ENCODE measurements around the gene STK26.
"Not testable (repeated sequence)": the region's sequence is repeated elsewhere in the genome, so short reads cannot be mapped to it uniquely, and the experiment has no call there.

STK26 gene

DNA sequence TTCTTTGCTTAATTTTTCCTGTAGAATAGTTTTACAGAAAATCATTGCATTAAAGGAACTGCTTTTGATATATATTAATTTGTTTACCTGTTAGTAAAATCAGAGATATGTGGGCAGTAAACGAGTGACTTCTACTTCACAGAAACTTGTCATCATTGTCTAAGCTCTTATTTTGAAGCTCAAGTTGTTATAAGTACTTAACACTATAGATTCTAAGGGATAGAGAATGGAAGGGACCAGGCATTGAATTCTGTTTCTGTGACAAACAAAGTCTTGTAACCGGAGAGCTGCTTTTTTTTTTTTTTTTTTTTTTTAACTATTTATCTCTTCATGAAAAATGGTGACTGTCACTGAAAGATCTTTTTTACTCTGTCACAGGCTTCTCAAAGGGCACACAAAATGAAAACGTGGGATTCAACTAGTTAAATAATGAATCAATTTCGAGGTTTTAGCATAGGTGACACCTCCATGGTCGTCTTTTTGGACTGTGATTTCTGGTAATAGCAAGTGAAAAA, 14.4 kb downstream of the STK26 start:
- no peak for DNase-seq (ENCODE audit: low read depth in 2 of 2)

DNA sequence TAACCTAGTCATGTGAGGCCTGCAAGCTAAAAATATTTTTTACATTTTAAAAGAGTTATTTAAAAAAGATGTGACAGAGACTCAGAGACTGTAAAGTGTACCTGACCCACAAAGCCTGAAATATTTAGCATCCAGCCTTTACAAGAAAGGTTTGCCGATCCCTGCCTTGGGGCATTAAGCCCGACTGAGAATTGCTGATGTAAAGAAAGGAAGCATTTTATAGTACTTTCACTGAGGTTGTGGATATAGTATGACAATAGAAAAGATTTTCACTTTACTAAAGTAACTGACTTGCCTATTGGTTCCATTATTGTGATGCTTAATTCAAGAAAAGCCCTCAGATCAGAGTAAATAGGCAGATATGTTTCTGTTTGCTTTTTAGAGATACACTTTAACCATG, 17.0 kb downstream of the STK26 start:
- DNase-seq (ENCODE audit: low read depth in 2 of 2), result no peak

DNA sequence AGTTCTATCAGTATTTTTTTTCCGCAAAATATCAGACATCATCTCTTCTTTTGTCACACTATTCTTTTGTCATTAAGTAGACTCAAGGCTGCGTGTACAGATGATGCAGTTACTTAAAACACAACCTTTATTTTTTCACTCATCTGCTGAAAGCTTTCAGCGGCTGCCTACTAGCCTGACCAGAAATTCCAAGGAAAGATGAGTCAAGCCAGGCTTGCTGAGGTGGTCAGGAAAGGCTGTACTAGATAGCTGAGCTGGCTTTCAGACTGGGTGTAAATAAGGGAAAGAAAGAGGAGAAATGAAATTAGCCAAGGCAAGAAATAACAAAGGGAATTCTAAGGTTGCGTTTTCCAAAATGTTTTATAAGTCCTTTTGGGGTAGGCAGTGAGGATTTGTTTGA, 17.9 kb downstream of the STK26 start:
- no peak for DNase-seq (ENCODE audit: low read depth in 2 of 2)

DNA sequence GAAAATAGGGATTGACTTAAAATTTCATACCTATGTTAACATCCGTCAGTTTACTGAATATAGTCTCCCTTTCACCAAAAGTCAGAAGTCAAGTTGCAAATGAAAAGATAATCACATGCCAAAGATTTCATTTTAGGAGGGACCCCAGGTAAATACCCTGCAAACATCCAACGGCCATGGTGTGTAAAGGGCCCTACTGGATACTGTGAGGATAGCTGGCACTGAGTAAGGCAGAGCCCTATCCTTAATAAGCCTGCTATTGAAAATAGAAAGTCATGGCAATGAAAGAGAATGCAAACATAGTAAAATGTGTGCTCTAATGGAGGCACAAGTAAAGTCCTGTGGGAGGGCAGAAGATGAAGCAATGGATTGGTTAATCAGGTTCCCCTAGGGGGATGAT, 20.9 kb downstream of the STK26 start:
- DNase-seq (ENCODE audit: low read depth in 2 of 2), result no peak

DNA sequence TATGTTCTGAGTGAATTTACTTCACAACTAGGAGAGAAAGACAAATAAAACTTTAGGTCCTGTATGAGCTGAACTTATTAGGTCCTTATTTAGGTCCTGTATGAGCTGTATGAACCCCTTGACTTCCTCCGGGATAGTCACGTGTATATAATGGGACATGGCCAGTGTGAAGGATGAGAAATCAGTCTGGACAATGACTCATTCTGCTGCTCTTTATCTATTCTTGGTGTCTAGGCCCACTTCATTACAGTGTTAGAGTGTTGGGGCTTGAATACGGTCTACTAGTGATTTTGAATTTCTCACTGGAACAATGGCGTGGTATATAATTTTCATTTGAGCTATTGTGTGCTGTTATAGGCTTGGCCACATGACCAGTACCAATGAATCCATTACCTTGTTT, 21.9 kb downstream of the STK26 start:
- DNase-seq (ENCODE audit: low read depth in 2 of 2), result no peak

DNA sequence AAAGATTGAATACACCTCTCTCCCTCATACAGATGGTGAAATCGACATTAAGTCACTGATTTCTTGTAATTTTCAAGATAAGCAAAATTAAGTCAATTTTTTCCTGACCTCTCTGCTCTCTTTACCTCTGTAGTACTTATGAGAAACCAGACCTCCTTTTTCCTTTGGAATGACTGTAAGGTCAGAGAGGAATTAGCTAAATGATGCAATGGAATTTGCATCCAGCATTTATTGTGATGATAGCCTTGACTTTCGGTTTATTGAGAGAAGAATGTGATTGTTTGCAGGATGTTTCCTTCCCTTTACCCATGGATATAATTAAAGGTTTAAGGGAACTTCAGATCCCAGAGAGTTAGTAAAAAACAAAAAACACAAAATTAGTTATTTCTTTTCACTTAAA, 22.4 kb downstream of the STK26 start:
- DNase-seq (ENCODE audit: low read depth in 2 of 2), result no peak

DNA sequence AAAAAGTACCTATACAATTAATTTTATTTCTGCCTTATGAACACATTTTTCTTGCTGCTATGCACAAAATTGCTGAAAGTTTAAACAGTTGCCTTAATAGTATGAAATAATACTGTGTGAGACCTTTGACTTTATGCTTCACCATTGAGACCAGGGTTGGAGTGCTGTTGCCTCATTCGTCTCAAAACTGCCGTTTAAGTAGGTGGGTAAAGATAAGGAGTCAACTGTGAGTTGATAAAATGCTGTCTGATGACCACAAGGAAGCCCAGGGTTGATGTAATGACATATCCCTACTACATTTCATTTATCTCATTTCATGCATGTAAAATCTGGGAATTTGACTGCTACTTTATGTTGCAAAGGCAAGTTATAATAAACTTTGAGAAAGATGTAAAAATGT, 23.4 kb downstream of the STK26 start:
- DNase-seq (ENCODE audit: low read depth in 2 of 2), result no peak

DNA sequence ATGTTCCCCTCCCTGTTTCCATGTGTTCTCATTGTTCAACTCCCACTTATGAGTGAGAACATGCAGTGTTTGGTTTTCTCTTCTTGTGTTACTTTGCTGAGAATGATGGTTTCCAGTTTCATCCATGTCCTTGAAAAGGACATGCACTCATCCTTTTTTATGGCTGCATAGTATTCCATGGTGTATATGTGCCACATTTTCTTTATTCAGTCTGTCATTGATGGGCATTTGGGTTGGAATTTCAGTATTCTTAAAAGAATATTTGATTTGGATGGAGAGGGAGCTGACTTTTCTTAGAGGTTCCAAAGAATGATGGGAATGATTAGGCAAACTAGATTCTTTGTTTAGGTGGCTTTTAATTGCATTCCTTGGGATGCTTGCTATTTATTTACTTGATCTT, 28.7 kb downstream of the STK26 start:
- DNase-seq (ENCODE audit: low read depth in 2 of 2), result not testable (repeated sequence)

DNA sequence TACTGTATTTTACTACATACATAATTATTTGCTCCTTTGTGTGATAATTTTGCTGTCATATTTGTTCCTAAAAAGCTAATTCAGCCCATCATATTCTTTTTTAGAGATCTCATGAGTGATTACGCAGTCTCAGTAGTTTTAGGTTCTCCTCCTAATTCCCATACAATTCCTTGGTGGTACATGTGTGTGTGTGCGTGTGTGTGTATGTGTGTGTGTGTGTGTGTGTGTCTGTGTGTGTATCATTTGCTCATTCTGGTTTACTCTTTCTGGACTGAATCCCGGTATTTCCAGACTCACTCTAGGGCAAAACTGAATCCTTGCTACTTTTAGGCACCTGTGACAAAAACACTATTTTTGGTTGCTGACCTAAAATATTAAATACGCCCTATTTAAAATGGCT, 34.9 kb downstream of the STK26 start:
- DNase-seq (ENCODE audit: low read depth in 2 of 2), result no peak

DNA sequence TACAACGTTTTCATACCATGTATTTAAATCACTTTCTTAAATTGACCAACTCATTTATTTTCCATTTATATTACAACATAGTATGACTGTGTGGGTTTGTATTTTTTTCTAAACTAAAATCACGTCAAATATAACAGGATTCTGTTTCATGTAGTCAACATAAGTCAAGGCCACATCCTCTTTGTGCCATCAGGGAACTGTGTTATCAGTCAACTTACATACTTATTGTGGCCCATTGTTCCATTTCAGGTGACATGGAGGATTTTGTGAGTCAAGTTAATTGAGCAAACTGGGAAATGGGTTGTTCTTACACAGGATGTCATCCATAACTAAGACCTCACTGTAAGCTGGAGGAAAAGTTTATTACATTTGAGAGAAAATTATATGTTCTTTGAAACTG, 35.9 kb downstream of the STK26 start:
- DNase-seq (ENCODE audit: low read depth in 2 of 2), result no peak

DNA sequence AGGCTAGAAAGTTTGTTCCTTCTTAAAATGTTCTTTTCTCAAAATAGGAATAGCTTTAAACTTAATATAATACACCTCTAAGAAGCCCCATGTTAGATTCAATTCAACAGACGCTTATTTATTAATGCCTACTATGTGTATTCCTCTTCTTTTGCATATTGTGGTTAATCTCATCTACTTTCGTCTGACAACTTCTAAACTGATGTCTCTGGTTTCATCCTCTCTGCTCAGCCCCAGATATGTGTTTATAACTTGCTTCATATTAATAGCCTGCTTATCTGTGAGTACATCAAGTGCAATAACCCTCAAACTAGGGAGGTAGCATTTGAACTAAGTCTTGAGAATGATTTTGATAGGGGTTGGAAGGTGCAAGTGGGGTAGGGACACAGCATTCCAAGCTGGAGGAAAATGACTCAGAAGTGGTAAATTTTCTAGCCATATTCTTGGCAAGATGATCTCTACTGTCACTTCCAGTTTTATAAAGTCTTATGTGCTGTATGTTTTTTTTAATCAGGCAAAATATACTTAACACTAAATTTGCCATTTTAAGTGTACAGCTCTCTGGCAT, 37.0 kb downstream of the STK26 start:
- DNase-seq (ENCODE audit: low read depth in 2 of 2), result no peak

DNA sequence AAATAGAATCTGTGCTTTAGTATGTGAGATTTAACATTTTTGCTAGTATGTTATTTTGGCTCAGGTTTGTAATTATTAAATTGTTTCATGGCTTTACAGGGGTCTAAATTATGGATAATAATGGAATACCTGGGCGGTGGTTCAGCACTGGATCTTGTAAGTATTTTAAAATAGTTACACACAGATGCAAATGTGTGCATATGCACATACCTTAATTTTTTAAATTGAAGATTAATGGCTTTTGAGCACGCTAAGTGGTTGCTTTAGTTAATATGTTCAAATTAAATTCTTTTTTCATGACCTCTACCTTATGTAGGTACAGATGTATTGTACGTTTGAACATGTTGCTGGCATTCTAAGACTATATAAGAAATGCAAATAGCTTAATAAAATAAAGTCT, 40.2 kb downstream of the STK26 start:
- DNase-seq (ENCODE audit: low read depth in 2 of 2), result no peak

DNA sequence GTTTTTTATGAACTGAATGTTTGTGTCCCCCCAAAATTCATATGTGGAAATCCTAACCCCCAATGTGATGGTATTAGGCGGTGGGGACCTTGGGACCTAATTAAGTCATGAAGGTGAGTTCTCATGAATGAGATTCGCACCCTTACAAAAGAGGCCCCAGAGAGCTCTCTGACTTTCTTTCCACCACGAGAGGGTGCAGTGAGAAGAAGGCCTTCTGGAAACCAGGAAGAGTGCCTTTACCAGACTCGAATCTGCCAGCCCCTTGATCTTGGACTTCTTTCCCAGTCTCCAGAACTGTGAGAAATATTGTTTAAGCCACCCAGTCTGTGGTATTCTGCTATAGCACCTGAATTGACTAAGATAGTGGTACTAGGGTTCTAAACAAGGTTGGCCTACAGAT, 40.8 kb downstream of the STK26 start:
- DNase-seq (ENCODE audit: low read depth in 2 of 2), result no peak

DNA sequence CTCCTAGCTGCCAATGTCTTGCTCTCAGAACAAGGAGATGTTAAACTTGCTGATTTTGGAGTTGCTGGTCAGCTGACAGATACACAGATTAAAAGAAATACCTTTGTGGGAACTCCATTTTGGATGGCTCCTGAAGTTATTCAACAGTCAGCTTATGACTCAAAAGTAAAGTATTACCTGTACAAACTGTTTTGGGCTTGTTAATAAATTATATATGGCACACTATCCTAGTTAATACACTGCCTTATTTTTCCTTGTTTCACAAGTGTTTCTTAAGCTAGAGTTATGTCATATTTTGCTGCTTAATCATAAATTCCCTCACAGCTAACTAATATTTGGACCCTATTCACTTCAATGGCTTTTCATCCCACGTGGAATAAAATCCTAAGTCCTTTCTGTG, 45.3 kb downstream of the STK26 start:
- no peak for DNase-seq (ENCODE audit: low read depth in 2 of 2)

DNA sequence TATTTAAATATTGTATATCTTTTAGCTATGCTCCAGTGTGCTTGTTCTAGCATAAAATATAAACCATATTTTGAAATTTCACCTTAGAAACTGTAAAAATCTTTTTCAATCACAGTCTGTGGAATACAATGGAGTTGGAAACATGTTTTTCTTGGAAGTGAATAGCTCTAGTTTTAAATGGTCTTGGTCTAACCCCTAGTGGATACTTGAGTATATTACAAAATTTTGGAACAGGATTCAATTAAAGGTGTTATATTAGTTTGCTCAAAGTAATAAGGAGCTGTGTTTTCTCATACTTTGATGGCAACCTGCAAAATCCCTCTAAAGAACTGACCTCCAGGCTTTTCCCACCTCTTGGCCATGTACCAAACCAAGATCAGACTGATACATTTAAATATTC, 48.2 kb downstream of the STK26 start:
- no peak for DNase-seq (ENCODE audit: low read depth in 2 of 2)

DNA sequence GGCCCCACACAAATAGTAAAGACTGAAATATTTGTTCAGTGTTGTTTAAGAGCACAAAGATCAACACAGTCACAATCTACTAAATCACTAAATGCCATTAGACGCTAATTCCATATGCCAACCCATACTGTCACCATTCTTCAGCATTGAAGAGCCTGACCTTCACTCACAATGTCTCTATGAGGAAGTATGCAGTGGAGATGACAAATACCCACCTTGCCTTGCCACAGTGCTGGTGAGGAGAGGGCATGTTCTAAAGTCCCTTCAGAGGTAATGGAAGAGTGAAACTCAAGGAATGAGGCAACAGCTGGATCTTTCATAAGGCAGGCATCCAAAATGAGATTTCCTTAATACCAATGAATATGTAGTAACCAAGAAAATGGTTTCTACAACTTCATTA, 54.3 kb downstream of the STK26 start:
- DNase-seq (ENCODE audit: low read depth in 2 of 2), result no peak

DNA sequence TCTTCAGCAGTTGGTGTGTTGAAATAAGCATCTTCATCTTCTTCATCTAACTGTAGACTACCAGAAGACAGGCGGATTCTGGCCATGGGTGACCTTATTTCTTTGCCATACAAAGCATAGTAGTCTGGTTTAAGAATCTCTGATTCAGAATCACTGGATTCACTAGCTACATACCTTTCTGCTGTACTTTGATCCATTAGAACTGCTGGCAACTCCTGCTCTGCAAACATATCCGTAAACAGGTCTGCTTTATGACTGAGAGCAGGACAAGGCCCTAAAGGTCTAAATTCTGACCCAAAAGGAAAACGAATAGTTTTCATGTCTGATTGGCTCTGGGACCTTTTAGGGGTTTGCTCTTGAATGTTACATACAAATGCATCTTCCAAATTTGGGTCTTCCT, 54.8 kb downstream of the STK26 start:
- DNase-seq (ENCODE audit: low read depth in 2 of 2), result no peak

DNA sequence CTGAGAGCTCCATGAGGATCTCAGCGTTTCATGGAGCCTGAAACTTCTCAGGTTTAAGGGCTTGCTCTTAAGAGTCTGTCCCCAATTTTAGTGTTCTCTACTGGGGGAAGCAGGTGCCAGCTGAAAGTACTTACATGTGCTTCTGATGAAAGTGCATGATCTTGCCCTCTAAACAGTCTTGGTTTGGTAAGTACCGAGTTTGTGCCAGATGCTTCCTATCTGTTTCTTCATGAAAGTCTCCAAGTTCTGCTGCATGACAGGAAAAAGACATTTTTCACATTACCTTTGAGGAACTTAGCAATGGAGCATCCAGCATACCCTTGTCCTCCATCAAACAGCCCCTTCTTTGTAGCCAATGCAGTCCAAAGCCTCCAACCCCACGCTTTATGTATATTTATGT, 62.7 kb downstream of the STK26 start:
- DNase-seq (ENCODE audit: low read depth in 2 of 2), result no peak

DNA sequence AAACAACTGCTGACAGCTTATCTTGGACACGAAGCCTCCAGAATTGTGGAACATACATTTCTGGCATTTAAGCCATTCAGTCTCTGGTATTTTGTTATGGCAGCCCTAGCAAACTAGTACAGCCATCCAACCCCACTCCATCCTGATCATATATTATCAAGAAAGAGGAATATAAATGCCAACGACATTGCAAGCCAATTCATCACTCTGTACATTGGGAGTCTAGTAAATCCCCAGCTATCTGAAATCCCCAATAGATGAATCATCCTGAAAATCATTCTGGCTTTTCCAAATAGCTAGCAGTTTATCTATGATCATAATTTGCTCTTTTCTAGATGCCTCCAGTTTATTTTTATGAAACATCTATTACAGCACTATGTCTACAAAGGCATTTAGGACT, 63.6 kb downstream of the STK26 start:
- DNase-seq (ENCODE audit: low read depth in 2 of 2), result no peak

DNA sequence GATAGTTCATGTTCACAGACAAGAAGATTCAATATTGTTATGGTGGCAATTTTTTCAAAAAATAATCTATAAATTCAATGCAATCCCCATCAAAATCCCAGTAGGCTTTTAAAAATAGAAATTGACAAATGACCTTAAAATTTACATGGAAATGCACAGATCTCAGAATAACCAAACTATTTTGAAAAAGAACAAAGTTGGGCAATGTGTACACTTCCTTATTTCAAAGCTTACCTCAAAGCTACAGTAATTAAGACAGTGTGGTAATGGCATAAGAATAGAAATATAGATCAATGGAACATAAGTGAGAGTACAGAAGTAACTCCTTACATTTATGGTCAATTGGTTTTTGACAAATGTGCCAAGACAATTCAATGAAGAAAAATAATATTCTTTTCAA, 65.8 kb downstream of the STK26 start:
- DNase-seq (ENCODE audit: low read depth in 2 of 2), result no peak

DNA sequence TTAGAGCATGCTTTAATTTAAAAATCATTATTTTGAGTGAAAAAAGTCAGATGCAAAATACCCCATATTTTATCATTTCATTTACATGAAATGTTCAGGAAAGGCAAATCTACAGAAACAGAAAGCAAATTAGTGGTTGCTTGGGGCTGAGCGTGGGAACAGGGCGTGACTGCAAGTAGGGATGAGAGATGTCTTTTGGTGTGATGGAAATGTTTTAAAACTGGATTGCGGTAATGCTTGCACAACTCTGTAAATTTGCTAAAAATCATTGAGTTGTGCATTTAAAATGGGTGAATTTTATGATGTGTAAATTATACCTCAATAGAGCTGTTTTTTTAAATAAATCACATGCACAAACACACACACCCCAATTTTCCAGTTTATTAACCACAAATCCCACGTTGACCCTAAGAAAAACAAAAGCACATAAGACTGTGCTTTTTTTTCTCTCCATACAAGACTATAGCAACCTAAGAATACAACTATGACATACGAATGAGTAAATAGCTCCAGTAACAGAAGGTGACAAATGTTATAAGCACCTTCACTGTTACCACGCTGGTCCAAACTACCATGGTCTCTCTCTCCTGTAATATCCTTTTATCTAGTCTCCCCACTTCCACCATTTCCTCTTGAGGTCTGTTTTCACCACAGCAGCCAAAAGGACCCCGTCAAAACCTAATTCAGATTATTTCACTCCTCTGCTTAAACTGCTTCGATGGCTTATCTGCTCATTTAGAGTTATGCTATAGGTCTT, 67.5 kb downstream of the STK26 start:
- no peak for DNase-seq (ENCODE audit: low read depth in 2 of 2)

DNA sequence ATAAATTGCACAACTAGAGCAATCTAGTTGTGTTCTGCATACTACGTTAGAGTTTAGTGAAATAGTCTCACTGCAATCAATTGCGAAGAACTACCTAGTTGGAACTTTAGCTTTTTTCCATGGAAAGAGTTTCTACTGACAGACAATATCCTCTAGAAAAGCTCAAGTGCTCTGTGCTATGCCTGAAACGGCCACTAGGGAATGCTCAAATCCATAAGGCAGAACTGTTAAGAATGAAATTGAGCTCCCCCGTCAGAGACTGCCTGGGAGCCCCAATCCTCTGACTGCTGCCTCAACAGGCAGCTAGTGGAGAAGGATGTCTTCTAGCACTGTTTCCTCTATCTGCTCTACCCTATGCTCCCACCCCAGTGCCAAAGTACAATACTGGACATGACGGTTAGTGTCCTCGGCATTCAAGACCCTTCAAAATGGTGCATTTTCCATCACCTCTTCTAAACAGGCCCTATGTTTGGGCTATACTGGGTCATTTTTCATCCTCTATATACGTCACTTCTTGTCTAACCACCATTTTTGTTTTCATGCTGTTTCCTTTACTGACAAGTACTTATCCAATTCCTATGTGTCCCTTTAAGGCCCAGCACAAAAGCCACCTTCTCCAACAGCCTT, 69.5 kb downstream of the STK26 start:
- DNase-seq (ENCODE audit: low read depth in 2 of 2), result peak; percentile 12 to 17

DNA sequence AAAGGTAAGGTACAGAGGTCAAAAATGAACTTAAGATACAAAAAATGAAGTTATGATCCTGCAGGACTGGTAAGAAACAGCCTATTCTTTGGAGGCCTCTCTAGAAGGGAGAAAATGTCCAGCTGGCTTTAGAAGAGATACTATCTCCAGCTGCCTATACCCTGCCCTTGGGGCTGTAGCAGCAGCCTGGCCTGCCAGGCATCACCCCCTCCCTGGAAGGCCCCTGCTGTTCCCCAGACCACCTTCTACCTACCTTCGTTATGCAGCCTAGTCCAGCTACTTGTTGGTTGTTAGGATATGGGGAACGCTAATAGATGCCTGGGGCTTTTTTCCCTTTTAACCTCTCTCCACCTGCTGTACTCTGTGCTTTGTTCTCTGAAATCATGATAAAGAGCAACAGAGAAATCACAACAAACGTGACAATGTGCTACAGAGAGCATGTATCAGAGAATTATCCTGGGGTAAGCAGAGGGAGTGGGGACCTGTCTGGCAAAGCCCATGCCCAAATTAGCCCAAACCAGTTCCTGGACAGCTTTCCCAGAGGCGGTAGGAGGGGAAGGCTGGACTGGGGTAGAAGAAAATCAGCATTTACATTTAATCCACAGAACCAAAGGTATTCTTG, 70.2 kb downstream of the STK26 start:
- DNase-seq (ENCODE audit: low read depth in 2 of 2), result no peak
